GM12878 (cell line): ENCODE measurements around the gene GOLGA6L25.
"Not testable (repeated sequence)": the region's sequence is repeated elsewhere in the genome, so short reads cannot be mapped to it uniquely, and the experiment has no call there.

Source experiments
- CBX3 ChIP-seq: fragments of 200-600 bp; sonication (generic); IDR thresholded peaks from 2 replicates; pipeline ENCODE4 v1.6.1; 2016; ENCODE audit warnings: low read depth, borderline replicate concordance
- CHD2 ChIP-seq: IDR thresholded peaks from 2 replicates; pipeline ENCODE4 v1.6.1; 2011; ENCODE audit warnings: low read depth, low read length, improper control_type of control experiment, borderline replicate concordance
- JUND ChIP-seq: IDR thresholded peaks from 2 replicates; pipeline ENCODE4 v1.6.1; 2012; ENCODE audit warnings: low read depth, mild to moderate bottlenecking, low read length, improper control_type of control experiment, moderate library complexity
- MYC ChIP-seq: IDR thresholded peaks from 2 replicates; pipeline ENCODE4 v1.6.1; 2011; ENCODE audit warnings: mild to moderate bottlenecking, low read length, moderate library complexity, inconsistent platforms; ENCODE audit not compliant: insufficient read depth, insufficient replicate concordance, insufficient read length, severe bottlenecking
- NR2F1 ChIP-seq: fragments of 450-650 bp; conservative IDR thresholded peaks from 2 replicates; pipeline ENCODE4 v1.6.1; 2017; ENCODE audit warnings: mild to moderate bottlenecking
- POLR2A ChIP-seq: IDR thresholded peaks from 2 replicates; pipeline ENCODE4 v1.6.1; 2011; ENCODE audit warnings: low read depth, mild to moderate bottlenecking, low read length
- POLR2AphosphoS5 ChIP-seq: IDR thresholded peaks from 2 replicates; pipeline ENCODE4 v1.6.1; 2011; ENCODE audit warnings: mild to moderate bottlenecking, low read length, inconsistent platforms
- REST ChIP-seq: IDR thresholded peaks from 2 replicates; pipeline ENCODE4 v1.6.1; 2012; ENCODE audit warnings: mild to moderate bottlenecking, low read depth, low read length
- TARDBP ChIP-seq: IDR thresholded peaks from 2 replicates; pipeline ENCODE4 v1.6.1; 2016; ENCODE audit warnings: borderline replicate concordance
- TF ChIP-seq, protein P1 (sequence below): IDR thresholded peaks from 2 replicates; pipeline ENCODE4 v1.6.1; 2012; ENCODE audit warnings: low read depth, low read length, improper control_type of control experiment

DNA sequence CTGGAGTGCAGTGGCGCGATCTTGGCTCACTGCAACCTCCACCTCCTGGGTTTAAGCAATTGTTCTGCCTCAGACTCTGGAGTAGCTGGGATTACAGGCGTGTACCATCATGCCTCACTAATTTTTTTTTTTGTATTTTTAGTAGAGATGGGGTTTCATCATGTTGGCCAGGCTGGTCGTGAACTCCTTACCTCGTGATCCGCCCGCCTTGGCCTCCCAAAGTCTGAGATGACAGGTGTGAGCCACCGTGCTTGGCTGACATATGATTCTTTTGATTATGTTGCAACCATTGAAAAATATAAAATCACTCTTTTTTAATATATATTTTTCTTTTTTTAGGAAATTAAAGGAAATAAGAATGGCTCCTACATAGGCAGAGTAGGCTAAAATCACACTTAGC, 44.8 kb downstream of the GOLGA6L25 start:
- TF ChIP-seq, protein P1, sequence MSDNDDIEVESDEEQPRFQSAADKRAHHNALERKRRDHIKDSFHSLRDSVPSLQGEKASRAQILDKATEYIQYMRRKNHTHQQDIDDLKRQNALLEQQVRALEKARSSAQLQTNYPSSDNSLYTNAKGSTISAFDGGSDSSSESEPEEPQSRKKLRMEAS, result not testable (repeated sequence)
- TF ChIP-seq POLR2A, CHD2, NR2F1, REST, POLR2AphosphoS5, MYC, JUND, CBX3, TARDBP: not testable (repeated sequence)
